Activated CD4-positive, alpha-beta T cell treated with anti-CD3 and anti-CD28 coated beads, Interleukin-2, amount 50 U/mL, for 48 hours (primary cell): ENCODE data around the gene RABGAP1.

Experiments
- DNase-seq, 2 experiments: peaks; one replicate each; pipeline ENCODE4 v3.0.0-alpha.2; 2020

Gene RABGAP1

DNA sequence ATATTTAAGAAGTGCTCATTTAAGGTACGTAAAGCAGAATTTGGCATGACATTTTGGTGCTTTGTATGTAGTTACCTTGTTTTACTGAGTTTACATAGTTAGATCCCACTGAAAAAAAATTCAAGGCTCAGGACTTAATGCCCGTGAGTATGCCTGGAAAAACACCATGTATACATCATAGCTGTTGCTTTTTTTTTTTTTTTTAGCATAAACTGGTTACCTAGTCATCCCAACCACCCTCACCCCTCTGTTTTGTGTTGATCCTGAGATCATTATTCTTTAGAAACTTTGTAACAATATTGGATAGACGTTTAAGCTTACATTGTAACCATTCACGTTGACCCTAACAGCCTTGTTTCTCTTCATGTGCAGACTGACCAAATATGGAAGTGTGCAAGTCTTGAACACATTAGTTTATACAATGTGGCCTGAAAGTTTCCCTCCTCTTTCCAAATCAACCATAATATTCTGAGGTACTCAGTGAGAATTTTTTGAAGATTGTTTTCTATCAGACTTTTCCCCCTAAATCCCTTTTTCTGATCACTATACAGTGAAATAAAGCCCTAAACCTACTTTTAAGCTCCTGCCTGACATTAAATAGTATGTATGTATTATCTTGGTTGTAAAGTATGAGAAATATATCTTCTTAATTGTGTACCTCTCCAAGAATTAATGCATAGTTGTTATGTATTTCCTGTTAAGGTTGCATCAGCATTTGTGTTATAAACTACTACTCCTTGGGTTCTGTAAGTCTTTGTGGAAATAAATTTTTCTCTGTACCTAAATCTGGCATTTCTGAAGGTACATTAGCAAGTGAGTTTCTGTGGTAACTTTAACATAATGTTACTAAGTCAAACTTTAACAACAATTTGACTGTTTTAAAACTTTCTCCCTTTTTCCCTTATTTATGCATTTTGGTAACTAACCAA, 4.4 kb downstream of the RABGAP1 start:
- DNase-seq, result no peak

DNA sequence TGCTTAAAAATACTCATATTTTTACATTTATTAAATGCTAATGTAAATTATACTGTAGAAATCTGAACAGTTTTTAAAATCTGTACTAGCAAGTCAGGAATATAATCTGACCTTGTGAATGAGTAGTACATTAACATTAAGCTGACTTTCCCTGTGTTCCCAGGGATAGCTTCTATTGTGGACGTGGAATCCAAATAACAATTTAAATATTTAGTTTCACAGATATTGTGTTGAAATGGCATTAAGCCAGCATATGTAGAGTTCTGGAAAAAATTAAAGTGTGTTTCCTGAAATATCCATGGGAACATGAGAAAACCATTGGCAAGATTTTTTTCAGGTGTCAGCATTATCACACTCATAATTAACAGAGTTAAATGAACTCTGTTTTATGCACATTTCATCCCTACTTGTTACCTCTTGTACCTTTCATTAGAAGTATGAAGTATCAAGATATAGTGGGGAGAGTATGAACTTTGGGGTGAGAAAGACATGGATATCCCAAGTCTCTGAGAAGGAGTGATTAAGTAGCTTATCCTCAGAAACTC, 5.7 kb downstream of the RABGAP1 start:
- DNase-seq, result no peak

DNA sequence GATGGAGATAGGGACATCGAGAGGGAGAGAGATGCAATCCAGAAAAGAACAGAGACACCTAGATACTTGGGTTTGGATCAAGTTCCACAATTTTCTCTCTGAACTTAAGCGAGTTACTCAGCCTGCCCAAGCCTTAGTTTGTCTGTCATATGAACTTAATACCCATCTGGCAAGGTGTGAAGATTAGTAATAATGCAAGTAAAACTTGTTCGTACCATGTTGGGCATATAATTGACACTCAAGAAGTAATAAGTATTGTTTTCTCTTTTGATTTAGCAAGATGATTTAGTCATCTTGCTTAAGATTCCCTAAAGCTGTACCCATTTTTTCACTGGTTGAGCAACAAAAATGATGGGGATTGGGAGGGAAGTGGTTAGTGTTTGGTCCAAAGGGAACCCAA, 7.5 kb downstream of the RABGAP1 start:
- DNase-seq, result no peak

DNA sequence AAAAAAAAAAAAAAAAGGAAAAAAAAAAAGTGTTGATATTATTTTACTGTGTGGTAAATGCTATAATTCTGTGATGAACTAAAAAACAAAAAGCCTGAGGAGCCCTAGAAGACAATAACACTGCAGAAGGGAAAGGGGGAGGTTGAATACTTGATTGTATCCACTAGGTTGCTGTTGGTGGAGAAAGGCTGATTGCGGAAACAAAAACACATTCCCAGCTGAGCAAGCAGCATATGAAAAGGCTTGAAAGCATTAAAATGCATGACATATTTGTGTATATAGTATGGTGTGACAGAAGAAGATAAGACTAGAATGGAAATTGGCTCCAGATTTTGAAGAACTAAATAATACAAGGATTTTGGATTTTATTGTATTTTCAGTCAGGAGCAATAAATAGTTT, 8.9 kb downstream of the RABGAP1 start:
- no peak for DNase-seq

DNA sequence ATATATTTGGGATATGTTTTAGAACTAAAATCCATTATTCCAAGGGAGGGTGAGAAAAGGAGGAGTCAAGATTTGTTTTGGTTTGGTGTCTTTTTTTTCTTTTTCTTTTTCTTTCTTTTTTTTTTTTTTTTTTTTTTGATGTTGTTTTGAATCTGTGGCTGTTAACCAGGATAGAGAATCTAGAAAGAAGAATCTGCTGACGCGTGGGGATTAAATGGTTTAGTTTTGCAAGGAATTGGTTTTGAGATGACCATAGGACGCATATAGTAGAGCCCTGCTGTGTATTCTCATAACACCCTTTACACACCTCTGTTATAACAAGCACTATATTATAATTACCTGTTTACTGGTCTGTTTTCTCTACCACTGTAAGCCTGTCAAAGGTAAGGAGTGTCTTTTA, 9.4 kb downstream of the RABGAP1 start:
- DNase-seq, result no peak

DNA sequence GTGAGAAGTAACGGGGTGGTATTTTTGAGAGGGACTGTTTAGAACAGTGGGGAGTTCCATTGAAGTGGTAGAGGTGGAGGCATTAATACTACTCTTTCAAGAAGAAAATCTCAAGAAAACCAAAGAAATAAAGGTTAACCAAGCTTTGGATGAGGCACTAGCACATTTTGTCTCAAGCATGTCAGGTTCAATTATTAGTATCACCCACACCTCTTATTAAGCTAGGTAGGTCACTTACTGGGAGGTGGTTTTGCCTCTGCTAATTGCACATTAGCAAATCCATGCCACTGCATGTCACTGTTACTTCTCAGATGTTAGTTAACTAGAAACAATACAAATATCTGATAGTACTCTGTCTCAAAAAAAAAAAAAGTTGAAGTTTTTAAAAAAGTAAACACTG, 10.2 kb downstream of the RABGAP1 start:
- no peak for DNase-seq

DNA sequence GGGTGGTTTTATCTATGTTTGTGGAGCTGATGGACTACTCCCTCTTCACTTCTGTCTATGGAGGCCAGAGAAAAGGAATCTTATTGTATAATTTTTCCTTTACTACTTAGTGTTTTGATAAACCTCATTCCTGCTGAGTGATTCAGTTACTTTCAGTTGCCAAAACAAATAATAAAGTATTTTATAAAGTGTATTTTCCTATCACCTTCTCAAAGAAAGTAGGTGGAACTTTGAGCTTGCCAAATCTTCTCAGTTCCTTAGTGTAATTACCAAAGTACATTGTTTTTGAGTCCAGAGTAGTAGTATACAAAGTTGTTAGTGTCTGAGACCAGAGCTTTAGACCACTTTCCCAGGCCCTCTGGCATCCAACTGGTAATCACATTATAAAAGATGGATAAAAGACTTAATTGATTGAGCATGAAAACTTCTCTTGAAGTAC, 13.5 kb downstream of the RABGAP1 start:
- DNase-seq, result no peak

DNA sequence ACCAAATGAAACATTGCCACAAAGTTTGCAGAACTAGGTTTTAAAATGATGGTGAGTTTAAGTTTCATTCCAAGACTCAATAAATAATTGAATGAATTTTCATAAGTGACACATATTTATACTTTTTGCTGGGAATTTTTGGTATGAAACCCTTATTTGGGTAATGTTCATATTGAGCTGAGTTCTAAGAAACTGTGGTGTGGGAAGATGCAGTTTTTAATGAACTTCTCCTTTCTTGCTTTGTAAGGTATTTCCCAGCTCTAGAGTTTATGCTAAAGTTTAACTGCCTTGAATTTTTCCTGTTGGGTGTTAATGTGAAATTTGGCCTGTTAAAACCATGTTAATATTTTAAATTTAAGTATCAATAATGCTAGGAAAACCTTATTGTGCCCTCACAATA, 15.1 kb downstream of the RABGAP1 start:
- no peak for DNase-seq

DNA sequence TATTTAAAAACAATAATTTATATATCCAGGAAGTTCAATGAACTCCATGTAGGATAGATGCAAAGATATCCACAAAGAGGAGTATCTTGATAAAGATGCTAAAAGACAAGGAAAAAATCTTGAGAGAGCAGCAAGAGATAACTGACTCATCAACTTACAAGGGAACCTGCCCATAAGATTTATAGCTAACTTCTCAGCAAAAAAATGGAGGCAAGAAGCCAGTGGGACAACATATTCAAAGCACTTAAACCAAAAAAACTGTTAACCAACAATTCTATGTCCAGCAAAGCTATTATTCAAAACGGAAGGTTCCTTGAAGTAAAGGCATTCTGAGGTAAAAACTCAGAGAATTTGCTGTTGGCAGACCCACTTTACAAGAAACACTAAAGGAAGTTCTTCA, 20.3 kb downstream of the RABGAP1 start:
- no peak for DNase-seq

DNA sequence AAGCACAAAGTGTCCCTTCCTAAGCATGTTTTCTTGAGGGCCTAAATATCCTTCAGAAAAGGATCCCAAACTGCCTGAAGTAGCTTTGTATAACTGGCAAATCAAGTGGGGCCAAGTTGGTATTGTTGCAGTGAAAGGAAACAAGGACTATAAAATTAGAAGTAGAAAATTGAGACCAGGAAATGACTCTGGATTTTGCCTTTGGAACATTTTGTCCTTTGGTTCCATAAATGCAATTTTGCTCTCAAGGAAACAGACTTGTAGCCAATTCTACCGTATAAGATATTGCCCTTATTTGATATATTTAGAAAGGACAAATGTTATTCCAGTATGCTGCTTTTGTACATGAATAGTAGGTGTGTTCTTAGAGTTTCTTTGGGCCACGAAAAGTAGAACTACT, 34.4 kb downstream of the RABGAP1 start:
- no peak for DNase-seq

DNA sequence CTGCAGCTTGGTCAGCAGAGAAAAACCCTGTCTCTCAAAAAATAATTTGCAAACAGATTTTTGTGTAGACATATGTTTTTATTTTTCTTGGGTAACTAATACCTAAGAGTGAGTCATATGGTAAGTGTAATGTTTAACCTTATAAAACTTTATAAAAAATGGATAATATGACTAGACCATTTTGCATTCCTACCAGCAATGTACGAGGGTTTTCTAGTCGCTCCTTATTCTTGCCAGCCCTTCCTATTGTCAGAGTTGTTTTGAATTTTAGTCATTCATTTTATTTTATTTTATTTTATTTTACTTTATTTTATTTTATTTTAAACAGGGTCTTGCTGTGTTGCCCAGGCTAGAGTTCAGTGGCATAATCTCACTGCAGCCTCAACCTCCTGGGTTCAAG, 37.8 kb downstream of the RABGAP1 start:
- DNase-seq, result no peak

DNA sequence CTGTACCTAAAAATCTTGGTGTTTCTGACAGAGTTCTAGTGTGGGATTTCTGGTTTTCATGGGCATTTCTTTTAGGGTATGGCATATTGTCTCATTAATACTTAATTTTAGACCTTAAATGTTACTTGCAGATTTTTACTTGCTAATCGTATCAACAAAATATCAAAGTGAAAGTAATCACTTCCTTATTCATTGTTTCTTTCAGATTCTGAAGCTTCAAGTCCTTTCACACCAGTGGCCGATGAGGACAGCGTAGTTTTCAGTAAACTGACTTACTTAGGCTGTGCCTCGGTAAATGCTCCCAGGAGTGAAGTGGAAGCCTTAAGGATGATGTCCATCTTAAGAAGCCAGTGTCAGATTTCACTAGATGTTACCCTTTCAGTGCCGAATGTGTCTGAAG, 45.2 kb downstream of the RABGAP1 start:
- DNase-seq, result no peak

DNA sequence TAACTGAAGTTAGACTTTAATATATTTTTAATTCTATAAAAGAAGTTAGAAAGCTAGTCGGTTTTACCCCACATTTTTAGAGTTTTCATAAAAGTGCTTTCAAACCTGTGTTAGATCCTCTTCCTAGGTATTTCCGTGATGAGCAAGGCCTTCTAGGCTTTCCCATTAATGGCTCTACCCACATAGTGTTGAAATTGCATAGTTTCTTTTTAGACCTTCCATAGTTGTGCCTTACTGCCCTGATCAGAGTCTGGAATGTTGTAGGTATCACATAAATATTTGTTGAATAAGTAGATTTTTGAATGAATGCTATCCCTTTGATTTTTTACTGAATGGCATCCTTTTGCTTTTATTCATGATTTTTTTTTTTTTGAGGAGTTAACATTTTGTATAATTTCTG, 47.3 kb downstream of the RABGAP1 start:
- no peak for DNase-seq

DNA sequence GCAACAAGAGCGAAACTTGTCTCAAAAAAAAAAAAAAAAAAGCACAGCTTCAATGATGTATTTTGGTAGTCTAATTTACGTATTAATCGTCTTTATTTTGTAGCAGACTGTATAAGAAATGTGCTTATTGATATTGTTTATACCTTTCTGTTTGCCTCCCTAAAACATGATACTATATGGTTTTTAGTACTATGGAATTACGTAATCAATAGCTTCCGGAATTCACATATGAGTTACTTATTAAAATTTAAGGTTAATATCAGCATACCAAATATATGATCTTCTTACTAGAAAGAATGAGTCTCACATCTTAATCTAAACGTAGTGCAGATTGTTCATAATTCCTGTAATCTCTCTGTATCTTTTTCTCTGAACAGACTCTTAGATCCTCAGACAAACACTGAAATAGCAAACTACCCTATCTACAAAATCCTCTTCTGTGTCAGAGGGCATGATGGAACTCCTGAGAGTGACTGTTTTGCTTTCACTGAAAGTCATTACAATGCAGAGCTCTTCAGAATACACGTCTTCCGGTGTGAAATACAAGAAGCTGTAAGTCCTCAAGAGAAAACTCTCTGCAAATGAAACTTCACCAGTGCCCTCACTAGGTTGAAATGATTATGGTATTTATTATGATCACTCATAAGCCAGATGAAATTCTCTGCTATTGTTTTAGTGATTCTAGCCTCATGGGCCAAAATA, 48.3 kb downstream of the RABGAP1 start:
- no peak for DNase-seq

DNA sequence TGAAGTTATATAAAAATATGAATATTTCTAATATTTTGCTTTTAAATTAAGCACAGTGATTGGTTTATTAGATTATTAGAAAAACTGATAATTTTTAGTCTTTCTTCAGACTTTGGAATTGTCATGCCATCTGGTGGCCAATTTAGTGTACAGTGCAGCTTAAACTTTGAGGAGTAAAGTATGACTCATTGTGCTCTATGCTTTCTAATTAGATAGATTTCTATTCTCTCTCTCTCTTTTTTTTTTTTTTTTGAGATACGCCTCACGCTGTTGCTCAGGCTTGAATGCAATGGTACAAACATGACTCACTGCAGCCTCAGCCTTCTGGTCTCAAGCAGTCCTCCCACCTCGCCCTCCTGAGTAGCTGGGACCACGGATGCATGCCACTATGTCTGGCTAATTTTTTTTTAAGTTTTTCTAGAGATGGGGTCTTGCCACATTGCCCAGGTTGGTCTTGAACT, 50.6 kb downstream of the RABGAP1 start:
- peak; percentile 22 to 39 for DNase-seq

DNA sequence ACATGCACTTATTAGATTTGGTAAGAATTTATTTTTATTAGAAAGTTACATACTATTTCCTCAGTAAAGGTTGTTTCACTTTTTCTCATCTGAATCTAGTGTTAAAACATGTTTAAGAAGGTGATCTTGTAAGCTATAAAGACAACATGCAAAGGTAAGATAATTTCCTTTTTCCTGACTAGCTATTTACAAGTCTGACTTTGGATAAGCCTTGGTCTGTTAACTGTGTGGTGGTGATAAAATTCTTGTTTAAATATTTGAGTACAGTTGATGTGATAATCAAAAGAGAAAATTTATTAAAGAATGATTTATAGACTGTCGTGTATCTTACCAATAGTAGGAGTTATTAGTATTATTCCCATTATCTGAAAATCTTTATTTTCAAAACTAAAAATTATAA, 55.8 kb downstream of the RABGAP1 start:
- no peak for DNase-seq

DNA sequence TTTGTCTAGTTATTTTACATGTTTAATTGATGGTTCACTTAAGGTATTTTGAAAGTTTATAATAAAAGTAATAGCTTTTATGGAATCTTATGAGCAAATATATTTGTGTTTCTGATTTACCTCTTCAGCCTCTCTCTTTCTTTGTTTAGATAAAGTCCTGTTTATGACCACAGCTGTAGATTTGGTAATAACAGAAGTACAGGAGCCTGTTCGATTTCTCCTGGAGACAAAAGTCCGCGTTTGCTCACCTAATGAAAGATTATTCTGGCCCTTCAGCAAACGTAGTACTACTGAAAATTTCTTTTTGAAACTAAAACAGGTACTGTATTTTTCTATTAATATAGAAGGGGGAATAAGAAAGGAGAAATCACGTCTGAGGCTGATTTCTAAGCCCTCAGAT, 57.6 kb downstream of the RABGAP1 start:
- no peak for DNase-seq

DNA sequence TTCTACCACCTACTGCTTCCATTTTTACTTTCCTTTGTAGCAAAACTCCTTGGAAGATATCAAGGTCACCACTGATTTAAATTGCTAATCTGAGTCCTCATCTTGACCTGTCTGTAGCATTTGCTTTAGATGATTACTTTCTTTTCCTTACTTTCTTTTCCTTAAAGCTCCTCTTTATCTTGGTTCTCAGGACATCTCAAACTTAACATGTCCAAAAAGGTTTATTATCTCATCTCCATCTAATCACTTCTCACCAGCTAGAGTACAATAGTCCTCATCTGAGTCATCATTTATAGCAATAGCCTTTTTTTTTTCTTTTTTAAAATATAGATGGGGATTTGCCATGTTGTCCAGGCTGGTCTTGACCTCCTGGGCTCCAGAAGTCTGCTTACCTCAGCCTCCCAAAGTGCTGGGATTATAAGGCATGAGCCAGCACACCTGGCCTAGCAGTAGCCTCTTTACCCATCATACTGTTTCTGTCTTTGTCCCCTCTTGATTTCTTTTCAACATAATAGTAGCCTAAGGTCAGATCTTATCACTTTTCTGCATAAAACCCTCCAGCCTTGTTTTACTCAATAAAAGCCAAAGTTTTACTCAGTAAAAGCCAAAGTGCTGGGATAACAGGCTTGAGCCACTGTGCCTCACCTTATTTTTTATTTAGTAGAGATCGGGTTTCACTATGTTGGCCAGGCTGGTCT, 59.7 kb downstream of the RABGAP1 start:
- no peak for DNase-seq

DNA sequence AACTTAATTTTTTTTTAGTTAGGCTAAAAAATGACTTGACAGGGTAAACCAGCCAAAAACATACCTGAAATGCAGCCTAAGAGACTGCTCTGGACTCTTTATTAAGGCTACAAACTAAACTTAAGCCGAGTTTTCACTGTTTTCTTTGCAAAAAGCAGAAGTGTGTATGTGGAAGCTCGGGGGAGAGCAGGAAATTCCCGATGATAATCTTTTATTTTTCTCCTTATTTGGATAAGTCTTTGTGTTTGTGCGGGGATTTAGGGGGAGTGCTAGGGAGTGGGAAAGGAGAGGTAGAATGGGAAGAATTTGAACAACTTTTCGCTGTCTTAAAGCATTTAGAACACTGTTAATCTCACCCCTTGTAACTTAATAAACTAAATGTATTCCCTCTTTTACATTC, 61.9 kb downstream of the RABGAP1 start:
- DNase-seq, result no peak

DNA sequence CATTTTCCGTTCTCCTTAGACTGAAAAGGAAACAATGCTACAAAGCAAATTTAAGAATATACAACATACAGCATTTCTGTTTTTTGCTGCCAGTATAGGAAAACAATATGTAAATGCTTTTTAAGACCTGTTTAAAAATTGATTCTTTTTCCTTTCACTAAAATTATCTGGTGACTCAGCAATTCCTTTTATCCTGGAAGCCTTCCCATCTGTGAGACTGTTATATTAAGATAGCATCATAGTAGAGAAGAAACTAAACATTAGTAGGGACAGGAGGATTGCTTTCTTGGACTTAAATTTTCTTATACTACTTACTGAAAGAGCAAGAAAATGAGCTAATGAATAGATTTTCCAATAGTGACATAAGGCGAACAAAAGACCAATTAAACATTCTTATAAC, 62.6 kb downstream of the RABGAP1 start:
- no peak for DNase-seq

DNA sequence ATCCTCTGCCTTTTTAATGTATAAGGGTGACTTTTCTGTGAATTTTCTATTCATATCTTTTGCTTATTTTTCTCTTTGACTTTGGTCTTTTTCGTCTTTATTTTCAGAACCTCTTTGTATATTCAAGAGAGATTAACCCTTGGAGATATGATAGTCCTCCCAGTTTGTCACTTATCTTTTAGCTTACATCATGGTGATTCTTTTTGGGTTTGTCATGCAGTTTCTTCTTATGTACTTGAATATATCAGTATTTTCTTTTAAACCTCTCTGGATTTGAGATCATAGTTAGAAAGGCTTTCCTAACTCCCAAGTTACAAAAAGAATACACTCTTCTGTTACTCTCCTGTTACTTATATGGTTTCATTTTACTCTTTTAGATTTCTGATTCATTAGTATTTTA, 65.1 kb downstream of the RABGAP1 start:
- no peak for DNase-seq

DNA sequence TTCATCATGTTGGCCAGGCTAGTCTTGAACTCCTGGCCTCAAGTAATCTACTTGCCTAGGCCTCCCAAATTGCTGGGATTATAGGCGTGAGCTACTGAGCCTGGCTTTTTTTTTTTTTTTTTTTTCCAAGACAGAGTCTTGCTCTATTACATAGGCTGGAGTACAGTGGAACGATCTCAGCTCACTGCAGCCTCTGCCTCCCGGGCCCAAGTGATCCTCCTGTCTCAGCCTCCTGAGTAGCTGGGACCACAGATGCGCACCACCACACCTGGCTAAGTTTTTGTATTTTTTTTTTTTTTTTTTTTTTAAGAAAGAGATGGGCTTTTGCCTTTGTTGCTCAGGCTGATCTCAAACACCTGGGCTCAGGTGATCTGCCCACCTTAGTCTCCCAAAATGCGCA, 66.4 kb downstream of the RABGAP1 start:
- no peak for DNase-seq

DNA sequence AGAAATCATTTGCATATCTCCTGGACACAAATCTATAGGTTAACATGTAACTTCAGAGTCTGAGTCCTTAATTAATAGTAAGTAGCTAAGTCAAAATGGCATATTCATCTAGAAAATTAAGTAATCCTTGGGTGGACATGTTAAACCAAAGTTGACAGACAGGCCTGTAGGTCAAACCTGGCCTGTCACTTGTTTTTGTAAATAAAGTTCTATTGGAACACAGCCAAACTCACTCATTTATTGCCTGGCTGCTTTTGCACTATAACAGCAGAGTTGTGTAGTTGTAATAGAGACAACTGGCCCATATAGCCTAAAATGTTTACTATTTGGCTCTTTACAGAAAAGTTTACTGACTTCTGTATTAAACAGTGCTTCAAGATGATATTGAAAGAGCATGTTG, 68.1 kb downstream of the RABGAP1 start:
- DNase-seq, result no peak
